AG04450 (cell line): Measurements from ENCODE around the gene PALLD. TPM values are rescaled to one million over a fixed set of nuclear protein-coding genes. Genes with fewer than 3 reads are reported as not detected.
A peak's percentile ranks its signal among the peaks of the same experiment; 100 is the strongest.

Experiments used
- CTCF ChIA-PET: fragments of 300-600, 350-600 bp; formaldehyde crosslinking; extraction: SDS; loops from one replicate; lab custom pipeline; 2022; ENCODE audit warnings: antibody characterized with exemption, inconsistent platforms; lab: Charles Lee
- POLR2A ChIA-PET: fragments of 350-600 bp; formaldehyde crosslinking; extraction: SDS; loops from one replicate; lab custom pipeline; 2021; ENCODE audit warnings: antibody characterized with exemption, inconsistent platforms; lab: Yijun Ruan, JAX
- DNase-seq: peaks from one replicate; pipeline ENCODE4 v3.0.0-alpha.2; 2011; ENCODE audit warnings: low read depth, low spot score
- H3K27ac ChIP-seq: one replicate; pipeline ENCODE4 v1.5.1; 2012; ENCODE audit warnings: low read depth, low read length, control low read depth
- H3K27me3 ChIP-seq: one replicate; pipeline ENCODE4 v1.6.0; 2012; ENCODE audit warnings: low read length; ENCODE audit not compliant: control insufficient read depth, insufficient read depth
- H3K4me3 ChIP-seq: 2 replicates; pipeline ENCODE4 v1.5.1; 2011; ENCODE audit warnings: mild to moderate bottlenecking, low read depth, low read length, control low read depth
- H3K9me3 ChIP-seq: 2 replicates; pipeline ENCODE4 v1.5.1; 2012; ENCODE audit warnings: low read length; ENCODE audit not compliant: control insufficient read depth, insufficient read depth
- CTCF ChIP-seq: IDR thresholded peaks from 2 replicates; pipeline ENCODE4 v1.5.1; 2011; ENCODE audit warnings: low read depth, low read length, control low read depth, inconsistent platforms
- polyA plus RNA-seq: library from polyadenylated mRNA; depleted of rRNA; stranded (reverse); fragments of >200 nt; gene quantifications from 2 replicates; pipeline ENCODE4 v1.2.3, GENCODE V29; 2011

PALLD gene
- polyA plus RNA-seq, 1 experiment = 159 TPM

- DNase-seq = no peak
- CTCF ChIA-PET = interaction anchor here (1.0 to 4.8 kb wide), 6 partner anchors 43 to 115 kb away, joined by 3 to 24 read pairs (median 4); no protein-coding TSS in a partner anchor
- Histone ChIP-seq H3K27ac (no peak overlapping the region), H3K27me3 (no peaks in the 10 kb centered on the region), H3K4me3 (peak overlapping the region; percentile 78), H3K9me3 (no peaks in the 10 kb centered on the region)
- POLR2A ChIA-PET = interaction anchor here (0.6 kb wide), 1 partner anchor 44 kb away, joined by 3 read pairs; no protein-coding TSS in a partner anchor
- no peak for TF ChIP-seq CTCF
Measured at GRCh38 chr4:168630445-168631187, 133.8 kb downstream of the PALLD start.

- CTCF ChIA-PET = interaction anchor here (1.0 to 4.8 kb wide), 17 partner anchors 12 to 292 kb away, joined by 3 to 24 read pairs (median 4); no protein-coding TSS in a partner anchor
- Histone ChIP-seq H3K27ac (peak overlapping the region; percentile 61), H3K27me3 (no peaks in the 10 kb centered on the region), H3K4me3 (peak overlapping the region; percentile 78), H3K9me3 (no peaks in the 10 kb centered on the region)
- no peak for DNase-seq
- TF ChIP-seq CTCF = peak; percentile 54
- POLR2A ChIA-PET = interaction anchor here (0.6 to 3.0 kb wide), 2 partner anchors 45 to 185 kb away, joined by 3 to 15 read pairs; no protein-coding TSS in a partner anchor
Measured at GRCh38 chr4:168631241-168632162, 134.7 kb downstream of the PALLD start.

- Histone ChIP-seq H3K27ac (no peak overlapping the region), H3K27me3 (no peaks in the 10 kb centered on the region), H3K4me3 (peak overlapping the region; percentile 78), H3K9me3 (no peaks in the 10 kb centered on the region)
- no peak for DNase-seq
- ChIA-PET CTCF (interaction anchor here (1.0 to 4.8 kb wide), 14 partner anchors 13 to 291 kb away, joined by 3 to 24 read pairs (median 4); no protein-coding TSS in a partner anchor), POLR2A (interaction anchor here (0.7 to 3.0 kb wide), 4 partner anchors 47 to 378 kb away, joined by 3 to 15 read pairs (median 3); partner anchors contain the start of gene CBR4)
- no peak for TF ChIP-seq CTCF
Measured at GRCh38 chr4:168632301-168632725, 135.5 kb downstream of the PALLD start.

- no peak for TF ChIP-seq CTCF
- Histone ChIP-seq H3K4me3 (peak overlapping the region; percentile 78), H3K27me3 (no peaks in the 10 kb centered on the region), H3K9me3 (no peaks in the 10 kb centered on the region), H3K27ac (no peak overlapping the region)
- POLR2A ChIA-PET = interaction anchor here (0.7 to 3.0 kb wide), 4 partner anchors 48 to 377 kb away, joined by 3 to 15 read pairs (median 3); partner anchors contain the start of gene CBR4
- DNase-seq = no peak
- CTCF ChIA-PET = interaction anchor here (1.0 to 4.8 kb wide), 9 partner anchors 12 to 289 kb away, joined by 3 to 24 read pairs (median 4); no protein-coding TSS in a partner anchor
Measured at GRCh38 chr4:168633064-168633463, 136.2 kb downstream of the PALLD start.
